Central memory CD4-positive, alpha-beta T cell (primary cell): ENCODE measurements around the gene PTPRH.

Experiments used
- DNase-seq: peaks from one replicate; pipeline ENCODE4 v3.0.0; 2022
- total RNA-seq, 3 experiments: gene quantifications; one replicate each; lab custom pipeline; 2026; lab: John Stamatoyannopoulos, UW

PTPRH gene
- total RNA-seq = 0 reads per million in 3 experiments

DNA sequence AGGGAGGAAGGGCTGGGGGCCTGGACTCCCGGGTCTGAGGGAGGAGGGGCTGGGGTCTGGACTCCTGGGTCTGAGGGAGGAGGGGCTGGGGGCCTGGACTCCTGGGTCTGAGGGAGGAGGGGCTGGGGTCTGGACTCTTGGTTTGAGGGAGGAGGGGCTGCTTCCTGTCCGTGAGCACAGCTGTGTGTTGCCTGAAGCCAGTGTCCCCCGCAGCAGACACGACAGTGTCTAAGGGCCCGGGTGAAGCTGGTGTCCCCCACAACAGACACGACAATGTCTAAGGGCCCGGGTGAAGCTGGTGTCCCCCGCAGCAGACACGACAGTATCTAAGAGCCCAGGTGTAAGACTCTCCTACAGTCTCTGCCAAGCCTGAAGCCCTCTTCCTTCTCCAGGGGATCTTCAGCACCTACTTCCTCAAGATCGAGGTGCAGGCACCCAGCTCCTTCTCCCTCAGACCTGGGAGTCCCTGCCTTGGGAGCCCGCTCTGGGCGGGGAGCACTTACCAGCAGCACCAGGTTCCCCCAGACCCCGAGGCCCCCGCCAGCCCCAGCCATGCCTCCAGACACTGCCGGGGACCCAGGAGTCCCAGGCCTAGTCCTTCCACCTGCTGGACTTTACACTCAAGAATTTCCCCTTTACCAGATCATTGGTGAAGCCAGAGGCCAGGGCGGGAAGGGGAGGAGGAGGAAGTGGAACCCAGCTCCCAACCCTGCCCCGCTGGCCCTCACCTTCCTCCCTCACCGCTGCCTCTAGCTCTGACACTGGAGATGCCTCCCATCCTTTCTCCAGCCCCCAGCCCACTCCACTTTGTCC is at the start of gene PTPRH:
TSS of gene PTPRH (minus strand) at position 622 of the 813 bp plus-strand sequence. CDS start at position 554, 68 bp downstream.
- DNase-seq = no peak

GRCh38 chr19:55258476-55258827 is 49.2 kb upstream of the PTPRH start:
- no peak for DNase-seq

DNA sequence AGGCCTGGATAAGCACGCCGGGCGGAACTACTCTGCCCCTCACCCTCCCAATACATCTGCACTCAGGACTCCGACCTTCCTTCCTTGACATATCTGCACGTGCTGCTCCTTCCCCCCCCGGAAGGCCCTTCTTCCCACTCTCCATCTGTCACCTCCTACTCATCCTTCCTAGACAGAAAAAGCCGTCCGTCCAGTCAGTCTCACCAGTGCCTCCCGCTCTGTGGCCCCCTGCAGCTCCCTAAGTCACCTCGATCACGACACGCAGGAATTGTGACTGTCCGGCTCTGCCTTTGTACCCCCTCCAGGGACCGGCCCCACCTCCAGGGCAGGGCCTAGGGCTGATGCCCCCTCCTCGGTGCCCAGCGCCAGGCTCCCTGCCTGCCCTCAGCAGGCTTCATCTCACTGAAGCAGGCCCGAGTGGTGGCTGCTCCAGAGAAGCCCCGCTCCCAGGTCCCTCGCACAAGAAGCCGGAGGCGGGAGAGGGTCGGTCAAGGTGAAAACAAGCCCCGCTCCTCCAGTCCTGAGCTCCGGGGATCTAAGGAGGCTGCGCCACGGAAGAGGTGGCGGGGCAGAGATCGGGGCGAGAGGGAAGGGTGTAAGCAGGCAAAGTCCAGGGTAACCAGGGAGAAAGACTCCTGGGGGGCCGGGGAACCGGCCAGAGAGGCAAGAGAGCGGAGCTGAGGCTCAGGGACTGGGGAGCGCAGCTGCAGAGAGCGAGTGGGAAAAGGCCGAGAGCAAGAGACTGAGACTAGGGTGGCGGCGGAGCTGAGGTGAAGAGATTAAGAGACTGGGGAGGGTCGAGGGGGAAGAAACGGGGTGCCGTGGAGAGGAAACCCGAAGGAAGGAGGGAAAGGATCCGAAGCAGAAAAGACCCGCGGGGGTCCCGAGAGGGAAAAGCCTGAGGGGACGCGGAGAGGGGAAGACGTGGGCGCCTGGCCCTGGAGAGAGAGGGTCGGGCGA is 48.4 kb upstream of the PTPRH start:
- DNase-seq = no peak

DNA sequence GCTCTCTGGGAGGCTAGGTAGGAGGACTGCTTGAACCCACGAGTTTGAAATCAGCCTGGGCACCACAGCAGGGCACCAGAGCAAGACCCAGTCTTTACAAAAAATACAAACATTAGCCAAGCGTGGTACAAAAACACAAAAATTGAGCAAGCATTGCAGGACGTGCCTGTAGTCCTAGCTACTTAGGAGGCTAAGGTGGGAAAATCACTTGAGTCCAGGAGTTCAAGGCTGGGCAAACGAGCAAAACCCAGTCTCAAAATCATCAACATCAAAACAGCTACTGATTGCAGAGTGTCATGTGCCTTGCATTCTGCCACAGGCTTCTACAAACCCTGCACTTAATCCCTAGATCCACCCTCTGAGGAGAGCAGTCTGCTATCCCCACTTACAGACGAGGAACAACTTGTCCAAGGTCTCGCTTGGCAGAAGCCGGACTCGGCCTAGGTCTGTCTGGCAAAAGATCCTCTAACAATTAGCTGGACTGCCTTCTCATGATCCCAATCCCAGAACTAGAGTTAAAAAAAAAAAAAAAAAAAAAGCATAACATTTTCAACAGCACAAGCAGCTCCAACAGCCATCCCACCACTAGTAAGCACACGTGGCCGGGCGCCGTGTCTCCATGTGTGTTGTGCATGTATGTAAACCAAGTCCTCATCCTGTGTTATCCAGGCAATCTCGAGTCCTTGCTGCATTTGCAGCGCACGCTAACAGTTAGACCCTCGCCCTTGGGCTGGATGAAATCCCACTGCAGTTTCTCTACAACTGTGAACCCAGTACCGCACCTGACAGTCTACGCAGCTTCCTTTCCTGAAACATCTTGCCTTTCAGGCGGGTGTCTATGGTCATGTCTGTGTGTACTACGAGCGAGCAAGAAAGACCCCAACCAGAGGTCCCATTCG is 47.5 kb upstream of the PTPRH start:
- no peak for DNase-seq

DNA sequence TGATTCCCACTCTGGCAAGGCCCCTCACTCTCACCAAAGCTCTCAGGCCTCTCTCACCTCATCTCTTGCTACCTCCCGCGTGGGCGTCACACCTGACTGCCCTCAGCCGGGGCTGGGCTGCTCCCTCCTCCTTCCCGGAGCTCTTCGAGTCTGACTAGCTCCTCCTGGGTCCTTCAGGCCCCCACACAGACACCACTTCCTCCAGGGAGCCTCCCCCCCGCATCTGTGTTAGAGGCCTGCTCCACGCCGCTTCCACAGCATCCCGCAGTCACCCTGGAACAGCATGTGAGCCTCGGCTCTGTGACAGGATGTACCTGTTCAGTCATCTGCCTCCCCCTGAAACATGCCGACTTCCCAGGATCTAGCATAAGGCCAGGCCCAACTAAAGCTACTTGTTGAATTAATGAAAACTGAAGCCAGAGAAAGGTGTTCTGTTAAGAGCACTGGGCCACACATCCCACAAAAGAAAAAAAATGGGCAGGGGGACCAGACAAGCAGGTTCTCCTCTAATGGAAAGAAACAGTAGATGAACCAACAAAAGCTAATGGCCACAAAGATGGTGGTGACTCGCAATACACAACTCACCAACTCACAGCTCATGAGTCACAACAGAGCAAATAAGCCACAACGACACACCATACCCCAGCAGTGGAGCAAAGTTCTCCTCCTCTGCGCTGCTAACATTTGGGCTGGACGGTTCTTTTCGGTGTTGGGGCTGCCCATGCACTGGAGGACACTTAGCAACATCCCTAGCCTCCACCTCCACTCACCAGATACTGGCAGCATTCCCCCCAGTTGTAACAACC is 46.5 kb upstream of the PTPRH start:
- DNase-seq = peak; percentile 38

GRCh38 chr19:55254625-55254977 is 45.3 kb upstream of the PTPRH start:
- no peak for DNase-seq

DNA sequence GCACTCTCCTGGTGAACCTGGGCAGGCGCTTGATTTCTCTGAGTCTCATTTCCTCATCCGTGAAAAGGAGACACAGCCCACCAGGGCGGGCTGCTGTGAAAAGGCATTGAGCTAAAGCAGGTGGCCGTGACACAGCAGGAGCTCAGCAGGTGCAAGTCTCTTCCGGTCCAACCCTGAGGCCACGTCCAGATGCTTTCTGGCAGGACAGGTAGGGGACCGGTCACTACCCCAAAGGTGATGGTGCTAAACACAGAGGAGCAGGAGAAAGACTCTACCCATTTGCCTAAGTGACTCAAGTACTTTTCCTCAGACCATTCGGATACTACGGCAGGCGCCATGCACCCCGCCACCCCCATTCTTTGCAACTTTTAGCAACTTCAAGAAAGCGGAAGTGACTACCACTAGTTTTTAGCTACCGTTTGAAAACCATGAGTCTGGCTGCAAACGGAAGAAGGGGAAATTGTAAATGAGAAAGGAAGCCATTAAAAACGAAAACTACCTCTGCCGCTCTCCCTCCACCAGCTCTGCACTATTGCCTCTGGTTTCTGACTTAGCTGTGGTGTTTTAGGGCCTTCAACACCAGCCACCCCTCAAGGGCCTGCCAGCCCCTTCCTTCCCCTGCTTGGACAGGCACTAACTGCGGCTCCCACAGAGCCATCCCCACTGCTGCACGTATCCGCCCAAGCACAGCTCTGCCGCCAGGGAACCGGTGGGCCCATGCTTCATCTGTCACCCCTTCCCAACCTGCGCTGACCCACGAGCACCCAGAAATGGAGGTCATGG is 44.7 kb upstream of the PTPRH start:
- DNase-seq = peak; percentile 79

GRCh38 chr19:55252760-55253663 is 43.7 kb upstream of the PTPRH start:
- no peak for DNase-seq

- DNase-seq = peak; percentile 34
Measured at GRCh38 chr19:55251341-55252081, 42.2 kb upstream of the PTPRH start.

DNA sequence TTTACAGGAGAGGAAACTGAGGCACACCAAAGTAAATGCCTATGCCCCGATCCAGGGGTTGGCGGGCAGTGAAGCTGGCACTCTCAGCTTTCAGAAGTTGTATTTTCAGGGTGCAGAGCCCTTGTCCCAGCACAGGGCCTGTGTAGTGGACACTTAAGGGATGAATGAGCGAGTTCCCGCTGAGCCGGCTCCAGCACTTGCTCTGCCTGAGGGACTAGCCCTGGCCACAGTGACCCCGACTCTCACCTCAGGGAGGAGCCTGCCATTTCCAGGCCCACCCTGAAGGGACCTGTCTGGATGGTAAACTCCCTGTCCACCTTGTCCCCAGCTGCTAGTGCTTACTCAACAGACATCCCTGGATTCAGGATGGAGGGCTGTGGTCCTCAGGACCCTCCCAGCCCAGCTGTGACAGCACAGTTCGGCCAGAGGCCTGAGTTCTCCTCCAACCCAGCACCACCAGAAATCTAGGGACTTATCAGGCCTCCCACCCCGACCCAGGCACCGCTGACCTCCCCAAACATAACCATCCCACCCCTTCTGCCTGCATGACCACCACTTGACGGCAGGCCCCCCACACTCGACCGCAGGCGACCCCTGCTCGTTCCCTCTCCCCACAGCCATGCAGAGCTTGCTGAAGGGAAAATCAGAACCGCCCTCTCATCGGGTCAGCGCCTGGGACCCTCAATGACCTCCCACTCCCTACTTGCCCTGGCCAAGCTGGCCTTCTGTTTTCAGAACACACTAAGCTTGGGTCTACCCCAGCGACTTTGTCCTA is 41.1 kb upstream of the PTPRH start:
- no peak for DNase-seq

DNA sequence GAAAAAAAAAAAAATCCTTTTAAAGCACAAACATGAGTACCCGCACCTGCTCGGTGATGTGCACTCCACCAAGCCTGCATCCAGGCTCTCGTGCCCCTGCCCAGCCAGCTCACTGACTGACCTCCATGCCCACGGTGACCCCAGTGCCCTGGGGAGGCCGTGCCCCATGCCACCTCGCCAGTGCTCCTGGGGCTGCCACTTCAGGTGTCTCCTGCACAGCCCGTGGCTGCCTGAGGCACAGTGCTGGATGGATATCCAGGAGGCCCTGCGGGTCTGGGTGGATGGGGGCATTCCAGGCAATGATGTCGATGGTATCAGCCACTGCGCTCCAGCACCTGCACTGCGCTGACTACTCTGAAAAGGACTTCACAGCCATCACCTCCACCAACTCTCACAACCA is 40.5 kb upstream of the PTPRH start:
- no peak for DNase-seq

- no peak for DNase-seq
Measured at GRCh38 chr19:55248704-55249103, 39.4 kb upstream of the PTPRH start.

- no peak for DNase-seq
Measured at GRCh38 chr19:55248166-55248675, 38.9 kb upstream of the PTPRH start.

DNA sequence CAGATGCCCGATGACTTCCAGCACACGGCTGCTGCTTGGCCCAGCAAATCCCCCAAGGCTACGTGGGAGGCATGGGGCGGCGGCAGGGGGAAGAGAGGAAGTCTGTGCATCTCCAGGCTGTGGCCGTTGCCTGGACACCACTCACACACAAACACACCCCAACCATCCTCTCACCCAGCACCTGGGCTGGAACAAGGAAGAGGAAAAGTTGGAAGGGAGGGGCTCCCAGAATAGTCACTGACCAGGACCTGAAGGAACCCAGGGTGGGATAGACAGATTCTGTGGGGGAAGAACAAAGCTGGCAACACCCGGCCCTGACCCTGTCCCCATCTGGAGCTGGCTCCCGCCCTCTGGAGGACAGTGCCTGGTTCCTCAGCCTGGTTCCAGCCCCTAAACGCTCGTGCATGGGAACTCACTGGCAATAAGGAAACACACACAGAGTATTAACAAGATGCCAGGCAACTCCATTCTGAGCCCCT is 38.4 kb upstream of the PTPRH start:
- DNase-seq = no peak

GRCh38 chr19:55246462-55247451 is 37.5 kb upstream of the PTPRH start:
- DNase-seq = no peak

- no peak for DNase-seq
Measured at GRCh38 chr19:55245236-55245904, 36.1 kb upstream of the PTPRH start.
